ENCODE results near the gene VEZT. TPM values are rescaled to one million over a fixed set of nuclear protein-coding genes. Genes with fewer than 3 reads are reported as not detected.

The VEZT gene
- total and polyA plus RNA-seq, 10 of the 15 experiments (the other 5 are each of a cell fraction or from before 2014, with no cell fraction given) = 32.8 to 134 (median 66.2) TPM

DNA sequence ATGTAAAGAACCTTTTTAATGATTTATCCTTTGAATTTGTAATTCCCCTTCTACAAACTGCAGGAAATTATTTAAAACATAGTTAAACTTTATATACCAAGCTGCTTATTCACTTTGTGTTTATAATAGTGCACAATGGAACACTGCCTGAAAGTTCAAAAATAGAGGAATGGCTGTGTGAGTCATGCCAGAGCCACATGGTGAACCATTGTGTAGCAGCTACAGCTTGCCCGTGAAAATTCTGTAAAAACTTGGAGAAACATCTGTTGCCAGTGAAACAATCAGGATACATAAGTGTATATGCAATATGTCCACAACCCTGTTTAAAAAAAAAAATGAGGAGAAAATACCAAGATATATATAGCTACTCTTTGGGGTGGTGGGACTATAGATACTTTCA lies 59.5 kb downstream of the VEZT start:
- no peak overlapping the region for H3K27ac ChIP-seq (ENCODE audit: control insufficient read depth, insufficient read depth)
- no peaks in the 10 kb centered on the region for H4K20me1 ChIP-seq (ENCODE audit: control insufficient read depth, insufficient read depth)
- ChIA-PET CTCF (interaction anchor here (1.1 to 1.3 kb wide), 2 partner anchors 23 to 127 kb away, joined by 3 to 4 read pairs; no protein-coding TSS in a partner anchor), SMC1A (ENCODE audit: uncharacterized antibody, unreplicated experiment) (interaction anchor here (1.2 to 1.5 kb wide), 3 partner anchors 10 to 257 kb away, joined by 3 to 5 read pairs (median 3); no protein-coding TSS in a partner anchor), POLR2A (no interaction called here), RAD21 (ENCODE audit: unreplicated experiment) (interaction anchor here (1.1 to 2.3 kb wide), 2 partner anchors 59 to 257 kb away, joined by 3 to 6 read pairs; partner anchors contain the start of gene VEZT)
- intact Hi-C loops (cut with micrococcal nuclease; ENCODE audit: unreplicated experiment) = no loop called here
- no peak overlapping the region for H3K4me2 ChIP-seq (ENCODE audit: control insufficient read depth, insufficient read depth)
- ATAC-seq (no peak), DNase-seq (ENCODE audit: low read depth, low spot score) (no peak), FAIRE-seq (no peak)
- in situ Hi-C loops (cut with MboI) = no loop called here
- H3K4me3 ChIP-seq = no peak overlapping the region
- no TSS peak for BruUV-seq (replicated peaks)
- peaks cover 0 to 16% of the 10 kb centered on the region in 2 experiments; a peak in 2 of 4 replicates for H3K36me3 ChIP-seq (ENCODE audit: control insufficient read depth in 2 of 2, insufficient read depth in 2 of 2, low read length in 1 of 2)
- H3K79me2 ChIP-seq (ENCODE audit: control insufficient read depth, insufficient read depth, low read length) = no peaks in the 10 kb centered on the region
- 100% methylated on average over 1 of the region's 1 CpG for WGBS (ENCODE audit: insufficient coverage, insufficient replicate concordance, low lambda C conversion rate, missing lambda C conversion rate)
- H3K9me3 ChIP-seq (replicated peaks; ENCODE audit: control insufficient read depth, insufficient read depth, low read length) = no peaks in the 10 kb centered on the region
- no peak overlapping the region for H3K9ac ChIP-seq (ENCODE audit: control insufficient read depth, insufficient read depth, low read length)
- H3K27me3 ChIP-seq (replicated peaks in 1 of 2; ENCODE audit: control insufficient read depth in 2 of 2, insufficient read depth in 2 of 2, low read length in 1 of 2) = no peaks in the 10 kb centered on the region
- no peak for TF ChIP-seq MTA2 (IDR thresholded peaks at IDR 0.05; ENCODE audit: low read depth)
- no peak for TF ChIP-seq SREBF2 (IDR thresholded peaks at IDR 0.05; ENCODE audit: low read length)
- no peak for TF ChIP-seq KAT2A (conservative IDR thresholded peaks at IDR 0.05; ENCODE audit: control insufficient read depth, low read depth, low read length)
- no peak for TF ChIP-seq MEF2B (IDR thresholded peaks at IDR 0.05; ENCODE audit: partially characterized antibody, poor library complexity, severe bottlenecking)
- no peak for TF ChIP-seq TCF12 (IDR thresholded peaks at IDR 0.05; ENCODE audit: low read depth, low read length)
- TF ChIP-seq POLR2AphosphoS5 (IDR thresholded peaks at IDR 0.05; ENCODE audit: low read length) = no peak
- TF ChIP-seq JUNB (IDR thresholded peaks at IDR 0.05) = no peak
- no peak for TF ChIP-seq RAD21 (IDR thresholded peaks at IDR 0.05; ENCODE audit: insufficient read depth, low read depth, low read length)
- no peak for TF ChIP-seq POLR2AphosphoS2 (IDR thresholded peaks at IDR 0.05; ENCODE audit: low read depth, low read length)
- no peak for TF ChIP-seq MLLT1 (IDR thresholded peaks at IDR 0.05)
- TF ChIP-seq PAX8 (IDR thresholded peaks at IDR 0.05) = no peak
- no peak for TF ChIP-seq SPI1 (IDR thresholded peaks at IDR 0.05; ENCODE audit: borderline replicate concordance, insufficient read depth, low read depth, low read length)
- TF ChIP-seq RCOR1 (conservative IDR thresholded peaks at IDR 0.05; ENCODE audit: low read depth, low read length) = no peak
- TF ChIP-seq MAX (IDR thresholded peaks at IDR 0.05; ENCODE audit: low read depth, low read length) = no peak
- TF ChIP-seq NRF1 (conservative IDR thresholded peaks at IDR 0.05; ENCODE audit: low read depth, low read length) = no peak
- TF ChIP-seq MYC (IDR thresholded peaks at IDR 0.05; ENCODE audit: insufficient read depth, insufficient read length, insufficient replicate concordance, low read length, severe bottlenecking) = no peak
- no peaks in the 10 kb centered on the region for H3K4me1 ChIP-seq (ENCODE audit: control insufficient read depth, insufficient read depth, low read length)
- H2AFZ ChIP-seq (ENCODE audit: control insufficient read depth, low read depth, low read length) = no peak overlapping the region
